ENCODE results near the gene LAP3.

GRCh38 chr4:17556498-17556897 lies 20.5 kb upstream of the LAP3 start:
- no peak for TF ChIP-seq CTCF (IDR thresholded peaks at IDR 0.05; ENCODE audit: borderline replicate concordance, extremely low read depth, low read length, poor library complexity, severe bottlenecking)
- TF ChIP-seq EZH2 (IDR thresholded peaks at IDR 0.05; ENCODE audit: borderline replicate concordance, low read depth, low read length, severe bottlenecking) = no peak

Measured in DND-41 (cell line).